H9 (cell line): ENCODE results near the gene KRT79. TPM values are rescaled to one million over a fixed set of nuclear protein-coding genes. Genes with fewer than 3 reads are reported as not detected.

Source experiments
- DNase-seq: peaks from one replicate; pipeline ENCODE4 v3.0.0-alpha.2; 2017
- H2AFZ ChIP-seq: one replicate; pipeline ENCODE4 v1.6.1; 2013; ENCODE audit warnings: mild to moderate bottlenecking, low read length, control low read depth, moderate library complexity
- H2AK5ac ChIP-seq: 2 replicates; pipeline ENCODE4 v1.6.1; 2013; ENCODE audit warnings: low read length, control low read depth, mixed read lengths; ENCODE audit not compliant: insufficient read length
- H2BK120ac ChIP-seq: one replicate; pipeline ENCODE4 v1.6.1; 2013; ENCODE audit warnings: low read depth, mild to moderate bottlenecking, low read length, control low read depth, inconsistent platforms; ENCODE audit not compliant: poor library complexity, severe bottlenecking
- H2BK12ac ChIP-seq: 2 replicates; pipeline ENCODE4 v1.6.1; 2013; ENCODE audit warnings: low read length, control low read depth, mixed read lengths, low read depth; ENCODE audit not compliant: insufficient read length
- H2BK15ac ChIP-seq: 2 replicates; pipeline ENCODE4 v1.6.1; 2013; ENCODE audit warnings: low read depth, low read length, control low read depth
- H2BK20ac ChIP-seq: one replicate; pipeline ENCODE4 v1.6.1; 2013; ENCODE audit warnings: low read depth, mild to moderate bottlenecking, low read length, control low read depth, inconsistent platforms; ENCODE audit not compliant: poor library complexity, severe bottlenecking
- H2BK5ac ChIP-seq: 2 replicates; pipeline ENCODE4 v1.6.1; 2013; ENCODE audit warnings: low read length, control low read depth, mixed read lengths; ENCODE audit not compliant: insufficient read length
- H3K14ac ChIP-seq: 2 replicates; pipeline ENCODE4 v1.6.1; 2013; ENCODE audit warnings: low read length, control low read depth; ENCODE audit not compliant: insufficient read depth
- H3K18ac ChIP-seq: 2 replicates; pipeline ENCODE4 v1.6.1; 2013; ENCODE audit warnings: low read depth, mild to moderate bottlenecking, mixed read lengths, low read length, control low read depth; ENCODE audit not compliant: insufficient read length
- H3K23ac ChIP-seq: 2 replicates; pipeline ENCODE4 v1.6.1; 2013; ENCODE audit warnings: low read length, control low read depth, mixed read lengths, low read depth; ENCODE audit not compliant: insufficient read length
- H3K23me2 ChIP-seq: 2 replicates; pipeline ENCODE4 v1.6.1; 2013; ENCODE audit warnings: low read depth, mild to moderate bottlenecking, mixed read lengths, low read length, control low read depth; ENCODE audit not compliant: insufficient read length, poor library complexity, severe bottlenecking
- H3K27ac ChIP-seq: 2 replicates; pipeline ENCODE4 v1.5.1; 2013; ENCODE audit warnings: low read length, control low read depth, mixed read lengths, low read depth; ENCODE audit not compliant: insufficient read length
- H3K27me3 ChIP-seq: 2 replicates; pipeline ENCODE4 v1.6.1; 2013; ENCODE audit warnings: low read length, control low read depth, inconsistent platforms; ENCODE audit not compliant: insufficient read depth
- H3K4ac ChIP-seq: 2 replicates; pipeline ENCODE4 v1.6.1; 2013; ENCODE audit warnings: low read depth, mild to moderate bottlenecking, control low read depth, inconsistent platforms, low read length, moderate library complexity
- H3K4me1 ChIP-seq: 2 replicates; pipeline ENCODE4 v1.6.1; 2013; ENCODE audit warnings: low read length, control low read depth, inconsistent platforms; ENCODE audit not compliant: insufficient read depth
- H3K4me2 ChIP-seq: 2 replicates; pipeline ENCODE4 v1.6.1; 2013; ENCODE audit warnings: low read length, control low read depth, mixed read lengths; ENCODE audit not compliant: insufficient read length, insufficient read depth
- H3K56ac ChIP-seq: 2 replicates; pipeline ENCODE4 v1.6.1; 2013; ENCODE audit warnings: low read depth, mild to moderate bottlenecking, mixed read lengths, low read length, control low read depth; ENCODE audit not compliant: insufficient read length
- H3K79me1 ChIP-seq: 2 replicates; pipeline ENCODE4 v1.6.1; 2013; ENCODE audit warnings: low read depth, mild to moderate bottlenecking, moderate library complexity, low read length, control low read depth, inconsistent platforms; ENCODE audit not compliant: insufficient read depth, poor library complexity, severe bottlenecking
- H3K79me2 ChIP-seq: 2 replicates; pipeline ENCODE4 v1.6.1; 2013; ENCODE audit warnings: low read length, control low read depth, inconsistent platforms; ENCODE audit not compliant: insufficient read depth
- H3K9ac ChIP-seq: 2 replicates; pipeline ENCODE4 v1.6.1; 2013; ENCODE audit warnings: low read length, control low read depth, mixed read lengths; ENCODE audit not compliant: insufficient read length; ENCODE audit errors: extremely low read depth
- H3K9me3 ChIP-seq: one replicate; pipeline ENCODE4 v1.6.1; 2013; ENCODE audit warnings: low read depth, low read length, inconsistent platforms; ENCODE audit not compliant: control insufficient read depth
- H3T11ph ChIP-seq: one replicate; pipeline ENCODE4 v1.6.1; 2013; ENCODE audit warnings: mild to moderate bottlenecking, low read length, control low read depth, inconsistent platforms
- H4K20me1 ChIP-seq: one replicate; pipeline ENCODE4 v1.6.1; 2013; ENCODE audit not compliant: control insufficient read depth, insufficient read length, insufficient read depth
- H4K5ac ChIP-seq: 2 replicates; pipeline ENCODE4 v1.6.1; 2013; ENCODE audit warnings: low read depth, mild to moderate bottlenecking, mixed read lengths, low read length, control low read depth; ENCODE audit not compliant: insufficient read length
- H4K8ac ChIP-seq: replicated peaks from 2 replicates; pipeline ENCODE4 v1.6.1; 2013; ENCODE audit warnings: low read length, control low read depth, mixed read lengths, low read depth; ENCODE audit not compliant: insufficient read length
- H4K91ac ChIP-seq: 2 replicates; pipeline ENCODE4 v1.6.1; 2013; ENCODE audit warnings: low read depth, mild to moderate bottlenecking, moderate library complexity, mixed read lengths, low read length, control low read depth; ENCODE audit not compliant: insufficient read length
- H3K27ac Mint-ChIP-seq, 3 experiments: 2 replicates in 2 of 3; 3 replicates in 1 of 3; pipeline ENCODE4 v1.8.0; 2020 to 2021; ENCODE audit warnings: mixed read lengths in 3 of 3, mild to moderate bottlenecking in 1 of 3, moderate library complexity in 1 of 3
- H3K27me3 Mint-ChIP-seq: 2 replicates; pipeline ENCODE4 v1.8.0; 2021; ENCODE audit warnings: low read depth, mild to moderate bottlenecking, moderate library complexity, mixed read lengths
- H3K36me3 Mint-ChIP-seq, 3 experiments: 2 replicates in 2 of 3; 3 replicates in 1 of 3; pipeline ENCODE4 v1.8.0; 2020 to 2021; ENCODE audit warnings: low read depth in 3 of 3, mixed read lengths in 3 of 3; ENCODE audit not compliant: insufficient read depth in 1 of 3
- H3K4me1 Mint-ChIP-seq, 2 experiments: 2 replicates each; pipeline ENCODE4 v1.8.0; 2020; ENCODE audit warnings: mixed read lengths in 2 of 2
- H3K4me3 Mint-ChIP-seq, 2 experiments: 2 replicates in 1 of 2; 3 replicates in 1 of 2; pipeline ENCODE4 v1.8.0; 2020 to 2021; ENCODE audit warnings: mild to moderate bottlenecking in 2 of 2, mixed read lengths in 2 of 2, moderate library complexity in 1 of 2
- H3K9me3 Mint-ChIP-seq, 2 experiments: 2 replicates in 1 of 2; 3 replicates in 1 of 2; pipeline ENCODE4 v1.8.0; 2020; ENCODE audit warnings: mild to moderate bottlenecking in 2 of 2, mixed read lengths in 2 of 2, moderate library complexity in 1 of 2
- CTCF ChIP-seq: fragments of 200-600 bp; sonication (generic); conservative IDR thresholded peaks from 3 replicates; pipeline ENCODE4 v1.8.0; 2021; ENCODE audit warnings: antibody characterized with exemption, mild to moderate bottlenecking
- WGBS: extraction: QIAGEN DNeasy Blood & Tissue Kit; methylation state at CpG from one replicate; pipeline ENCODE4 v1.1.7; 2013; ENCODE audit warnings: missing lambda C conversion rate, low lambda C conversion rate, mixed read lengths; ENCODE audit not compliant: insufficient read length; ENCODE audit errors: extremely low coverage; 5-methylcytosine and 5-hydroxymethylcytosine counted together
- total RNA-seq: library from RNA; stranded (reverse); gene quantifications from 2 replicates; pipeline ENCODE4 v1.2.1, GENCODE V29; 2021

The KRT79 gene
- total RNA-seq, 1 experiment from 2014 or later: not detected

GRCh38 chr12:52810554-52810953, 23.6 kb downstream of the KRT79 start:
- H3K14ac ChIP-seq: no peak overlapping the region
- no CpG with 5 or more reads among the region's 5 CpGs for WGBS
- no peaks in the 10 kb centered on the region for H3K23me2 ChIP-seq
- no peaks in the 10 kb centered on the region for H3K79me1 ChIP-seq
- no peak overlapping the region for H2BK20ac ChIP-seq
- H3K27ac ChIP-seq: no peak overlapping the region
- H3K9ac ChIP-seq: no peak overlapping the region
- H3K4me1 ChIP-seq: no peaks in the 10 kb centered on the region
- H3K56ac ChIP-seq: no peak overlapping the region
- no peaks in the 10 kb centered on the region for H4K20me1 ChIP-seq
- no peaks in the 10 kb centered on the region for H3K36me3 Mint-ChIP-seq
- no peak overlapping the region for H3K4ac ChIP-seq
- no peak overlapping the region for H3K18ac ChIP-seq
- H2AK5ac ChIP-seq: no peak overlapping the region
- no peak overlapping the region for H4K91ac ChIP-seq
- no peak overlapping the region for H2AFZ ChIP-seq
- no peak overlapping the region for H2BK120ac ChIP-seq
- H4K5ac ChIP-seq: no peak overlapping the region
- H3K9me3 ChIP-seq: no peaks in the 10 kb centered on the region
- no peaks in the 10 kb centered on the region for H3K79me2 ChIP-seq
- no peak overlapping the region for H3K27ac Mint-ChIP-seq
- no peak overlapping the region for H4K8ac ChIP-seq
- no peak overlapping the region for H2BK15ac ChIP-seq
- peaks cover 13% of the 10 kb centered on the region for H3K27me3 Mint-ChIP-seq
- no peaks in the 10 kb centered on the region for H3K9me3 Mint-ChIP-seq
- no peak overlapping the region for H3T11ph ChIP-seq
- no peak overlapping the region for H3K23ac ChIP-seq
- no peak overlapping the region for H3K4me2 ChIP-seq
- H3K27me3 ChIP-seq: no peaks in the 10 kb centered on the region
- peaks cover 5 to 6% of the 10 kb centered on the region in 2 experiments for H3K4me1 Mint-ChIP-seq
- H2BK5ac ChIP-seq: no peak overlapping the region
- no peak for DNase-seq
- no peak overlapping the region for H3K4me3 Mint-ChIP-seq
- H2BK12ac ChIP-seq: no peak overlapping the region
- TF ChIP-seq CTCF: no peak
